ENCODE measurements around the gene BTBD7.

- no peak for TF ChIP-seq GATA2 (IDR thresholded peaks at IDR 0.05; ENCODE audit: low read depth, low read length)
- TF ChIP-seq GATA3 (IDR thresholded peaks at IDR 0.05; ENCODE audit: low read depth, low read length): no peak
Observed at GRCh38 chr14:93266127-93266526, 66.7 kb downstream of the BTBD7 start.

All from SH-SY5Y (cell line).